ENCODE data around the gene PSPN. TPM values are rescaled to one million over a fixed set of nuclear protein-coding genes. Genes with fewer than 3 reads are reported as not detected.

Gene PSPN
- polyA plus RNA-seq, 1 donor (not counting 4 experiments of a cell fraction or from before 2014, with no cell fraction given), result 0.33 TPM

DNA sequence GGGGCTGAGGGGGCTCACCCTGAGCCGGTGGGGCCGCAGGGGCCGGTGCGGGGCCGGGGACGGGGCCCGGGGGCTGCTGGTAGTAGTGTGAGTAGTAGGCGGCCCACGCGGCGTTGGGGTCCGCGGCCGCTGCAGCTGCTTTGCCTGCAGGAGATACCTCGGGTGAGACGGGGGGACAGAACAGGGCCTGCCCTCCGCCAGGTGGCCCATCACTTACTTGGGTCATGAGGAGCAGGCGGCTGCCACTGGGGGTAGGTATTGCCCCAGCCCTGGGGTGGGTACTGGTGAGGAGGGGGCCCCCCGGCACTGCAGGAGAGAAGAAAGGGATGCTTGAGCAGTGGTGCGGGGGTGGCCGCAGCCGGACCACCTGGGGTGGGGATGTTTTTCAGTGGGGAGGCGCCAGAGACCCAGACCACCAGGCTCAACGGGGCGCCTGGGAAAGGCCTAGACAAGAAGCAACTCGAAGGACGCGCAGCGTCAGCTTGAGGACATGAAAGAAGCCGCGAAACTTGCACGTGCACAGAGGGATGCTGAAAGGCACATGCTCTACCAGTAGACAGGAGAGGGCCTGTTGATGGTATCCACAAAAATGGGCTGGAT, 40.0 kb upstream of the PSPN start:
- Histone ChIP-seq H4K20me1 (ENCODE audit: control insufficient read depth, extremely low read depth, insufficient read depth, low read length) (no peaks in the 10 kb centered on the region), H3K27me3 (ENCODE audit: control insufficient read depth, extremely low read depth, insufficient read depth, low read length) (no peaks in the 10 kb centered on the region), H3K9me1 (ENCODE audit: control insufficient read depth, extremely low read depth, insufficient read depth, low read length) (no peaks in the 10 kb centered on the region), H3K9me3 (ENCODE audit: control insufficient read depth, low read depth, low read length) (no peaks in the 10 kb centered on the region), H3K36me3 (ENCODE audit: control insufficient read depth in 2 of 2, extremely low read depth in 1 of 2, insufficient read depth in 2 of 2, low read length in 2 of 2) (peaks cover 38 to 52% of the 10 kb centered on the region in 2 experiments), H3K79me2 (ENCODE audit: control insufficient read depth, insufficient read depth, low read length) (peaks cover 26% of the 10 kb centered on the region), H3K27ac (ENCODE audit: control insufficient read depth, insufficient read depth, low read length) (no peak overlapping the region), H3K4me2 (ENCODE audit: control insufficient read depth, extremely low read depth, insufficient read depth, low read depth, low read length) (no peak overlapping the region), H3K4me3 (ENCODE audit: control insufficient read depth in 2 of 3, extremely low read depth in 1 of 3, insufficient read depth in 2 of 3, low read depth in 1 of 3, low read length in 3 of 3) (no peak overlapping the region), H3K4me1 (ENCODE audit: control insufficient read depth, extremely low read depth, insufficient read depth, low read length) (no peaks in the 10 kb centered on the region), H3K9ac (ENCODE audit: control insufficient read depth, extremely low read depth, insufficient read depth, low read length) (no peak overlapping the region), H2AFZ (ENCODE audit: control insufficient read depth, low read length) (no peak overlapping the region)
- FAIRE-seq (no peak), DNase-seq (ENCODE audit: low read depth, low spot score) (no peak)
- TF ChIP-seq, protein P1, sequence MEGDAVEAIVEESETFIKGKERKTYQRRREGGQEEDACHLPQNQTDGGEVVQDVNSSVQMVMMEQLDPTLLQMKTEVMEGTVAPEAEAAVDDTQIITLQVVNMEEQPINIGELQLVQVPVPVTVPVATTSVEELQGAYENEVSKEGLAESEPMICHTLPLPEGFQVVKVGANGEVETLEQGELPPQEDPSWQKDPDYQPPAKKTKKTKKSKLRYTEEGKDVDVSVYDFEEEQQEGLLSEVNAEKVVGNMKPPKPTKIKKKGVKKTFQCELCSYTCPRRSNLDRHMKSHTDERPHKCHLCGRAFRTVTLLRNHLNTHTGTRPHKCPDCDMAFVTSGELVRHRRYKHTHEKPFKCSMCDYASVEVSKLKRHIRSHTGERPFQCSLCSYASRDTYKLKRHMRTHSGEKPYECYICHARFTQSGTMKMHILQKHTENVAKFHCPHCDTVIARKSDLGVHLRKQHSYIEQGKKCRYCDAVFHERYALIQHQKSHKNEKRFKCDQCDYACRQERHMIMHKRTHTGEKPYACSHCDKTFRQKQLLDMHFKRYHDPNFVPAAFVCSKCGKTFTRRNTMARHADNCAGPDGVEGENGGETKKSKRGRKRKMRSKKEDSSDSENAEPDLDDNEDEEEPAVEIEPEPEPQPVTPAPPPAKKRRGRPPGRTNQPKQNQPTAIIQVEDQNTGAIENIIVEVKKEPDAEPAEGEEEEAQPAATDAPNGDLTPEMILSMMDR (optimal IDR thresholded peaks at IDR 0.05 in 1 of 3, IDR thresholded peaks at IDR 0.05 in 1 of 3, conservative IDR thresholded peaks at IDR 0.05 in 1 of 3; ENCODE audit: extremely low read depth in 1 of 3, insufficient read depth in 2 of 3, low read length in 3 of 3), result no peak
- TF ChIP-seq EZH2 (IDR thresholded peaks at IDR 0.05; ENCODE audit: low read length), result no peak
- dilution Hi-C loops (cut with MboI; ENCODE audit: extremely low pct_ligation_motif_present, low sequenced_read_pairs), result no loop called here

DNA sequence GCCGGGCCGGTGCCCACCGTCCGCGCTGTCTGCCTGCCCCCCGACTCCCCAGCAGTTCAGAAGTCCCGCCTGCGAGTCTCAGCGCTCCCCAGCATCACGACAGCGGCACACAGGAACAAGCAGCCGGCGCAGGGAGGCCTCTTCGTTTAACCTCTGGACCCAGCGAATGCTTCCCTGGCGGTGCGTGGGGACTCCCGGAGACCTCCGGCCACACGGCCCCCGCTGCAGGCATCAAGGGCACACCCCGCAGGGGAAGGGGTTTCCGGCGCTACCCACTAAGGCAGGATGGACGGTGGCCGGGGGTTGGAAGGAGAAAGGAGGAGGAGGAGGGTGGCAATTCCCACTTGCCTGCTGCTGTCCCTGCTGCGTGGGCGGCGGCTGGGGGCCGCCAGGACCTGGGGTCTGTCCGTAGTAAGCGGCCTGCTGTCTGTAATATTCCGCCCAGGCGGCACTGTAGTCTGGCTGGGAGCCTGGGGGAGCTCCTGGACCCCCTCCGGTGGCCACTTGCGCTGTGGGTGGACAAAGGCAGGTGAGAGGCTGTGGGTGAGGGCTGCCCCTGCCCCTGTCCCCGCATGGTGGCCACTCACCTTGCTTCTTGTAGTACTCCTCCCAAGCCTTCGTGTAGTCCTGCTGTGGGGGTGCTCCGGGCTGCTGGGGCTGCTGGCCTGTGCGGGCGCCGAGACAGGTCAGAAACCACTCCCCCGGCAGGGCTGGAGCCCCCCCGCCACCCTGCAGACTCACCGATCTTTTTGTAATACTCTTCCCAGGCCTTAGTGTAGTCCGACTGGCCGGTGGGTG, 39.3 kb upstream of the PSPN start:
- Histone ChIP-seq H3K27ac (ENCODE audit: control insufficient read depth, insufficient read depth, low read length) (no peak overlapping the region), H3K9me3 (ENCODE audit: control insufficient read depth, low read depth, low read length) (no peaks in the 10 kb centered on the region), H3K27me3 (ENCODE audit: control insufficient read depth, extremely low read depth, insufficient read depth, low read length) (no peaks in the 10 kb centered on the region), H3K4me1 (ENCODE audit: control insufficient read depth, extremely low read depth, insufficient read depth, low read length) (no peaks in the 10 kb centered on the region), H4K20me1 (ENCODE audit: control insufficient read depth, extremely low read depth, insufficient read depth, low read length) (no peaks in the 10 kb centered on the region), H3K79me2 (ENCODE audit: control insufficient read depth, insufficient read depth, low read length) (peaks cover 19% of the 10 kb centered on the region), H3K4me2 (ENCODE audit: control insufficient read depth, extremely low read depth, insufficient read depth, low read depth, low read length) (no peak overlapping the region), H3K9me1 (ENCODE audit: control insufficient read depth, extremely low read depth, insufficient read depth, low read length) (no peaks in the 10 kb centered on the region), H2AFZ (ENCODE audit: control insufficient read depth, low read length) (no peak overlapping the region), H3K36me3 (ENCODE audit: control insufficient read depth in 2 of 2, extremely low read depth in 1 of 2, insufficient read depth in 2 of 2, low read length in 2 of 2) (peaks cover 36 to 45% of the 10 kb centered on the region in 2 experiments), H3K9ac (ENCODE audit: control insufficient read depth, extremely low read depth, insufficient read depth, low read length) (no peak overlapping the region), H3K4me3 (ENCODE audit: control insufficient read depth in 2 of 3, extremely low read depth in 1 of 3, insufficient read depth in 2 of 3, low read depth in 1 of 3, low read length in 3 of 3) (no peak overlapping the region)
- FAIRE-seq (no peak), DNase-seq (ENCODE audit: low read depth, low spot score) (no peak)
- no peak for TF ChIP-seq EZH2 (IDR thresholded peaks at IDR 0.05; ENCODE audit: low read length)
- TF ChIP-seq, protein P1 (optimal IDR thresholded peaks at IDR 0.05 in 1 of 3, IDR thresholded peaks at IDR 0.05 in 1 of 3, conservative IDR thresholded peaks at IDR 0.05 in 1 of 3; ENCODE audit: extremely low read depth in 1 of 3, insufficient read depth in 2 of 3, low read length in 3 of 3), result no peak
- dilution Hi-C loops (cut with MboI; ENCODE audit: extremely low pct_ligation_motif_present, low sequenced_read_pairs), result no loop called here

Data from keratinocyte (primary cell).